Small intestine (tissue), 16 donors: ENCODE data around the gene SEC24C. TPM values are rescaled to one million over a fixed set of nuclear protein-coding genes. Genes with fewer than 3 reads are reported as not detected.
A peak's percentile ranks its signal among the peaks of the same experiment; 100 is the strongest.
"Not testable (repeated sequence)": the region's sequence is repeated elsewhere in the genome, so short reads cannot be mapped to it uniquely, and the experiment has no call there.

Source experiments
- DNase-seq, 2 donors: peaks; one replicate each; pipeline versions ENCODE4 v3.0.0 to v3.0.0-alpha.2; 2013
- FAIRE-seq: peaks from 2 replicates; lab custom pipeline; 2012; peaks lifted over from hg19 to GRCh38; lab: Jason Lieb, UNC
- H3K27ac ChIP-seq, 3 donors: one replicate each; pipeline ENCODE4 v1.5.1; 2013; ENCODE audit warnings: low read length in 2 of 3, mild to moderate bottlenecking in 2 of 3, control low read depth in 1 of 3, inconsistent platforms in 1 of 3, low read depth in 1 of 3, moderate library complexity in 1 of 3
- H3K27me3 ChIP-seq, 3 donors: one replicate each; pipeline ENCODE4 v1.6.1; 2013; ENCODE audit warnings: low read length in 3 of 3, inconsistent platforms in 1 of 3; ENCODE audit not compliant: control insufficient read depth in 3 of 3, insufficient read depth in 3 of 3
- H3K36me3 ChIP-seq, 3 donors: one replicate each; pipeline ENCODE4 v1.6.1; 2013; ENCODE audit warnings: low read length in 3 of 3, inconsistent platforms in 1 of 3, low read depth in 1 of 3, mild to moderate bottlenecking in 1 of 3, moderate library complexity in 1 of 3; ENCODE audit not compliant: control insufficient read depth in 3 of 3, insufficient read depth in 2 of 3
- H3K4me1 ChIP-seq, 3 donors: one replicate each; pipeline ENCODE4 v1.6.1; 2013; ENCODE audit warnings: low read length in 2 of 3, inconsistent platforms in 1 of 3, low read depth in 1 of 3, mild to moderate bottlenecking in 1 of 3, moderate library complexity in 1 of 3; ENCODE audit not compliant: control insufficient read depth in 3 of 3, insufficient read depth in 2 of 3
- H3K4me3 ChIP-seq, 3 donors: one replicate each; pipeline ENCODE4 v1.5.1; 2013; ENCODE audit warnings: low read length in 3 of 3, control low read depth in 1 of 3, inconsistent platforms in 1 of 3, low read depth in 1 of 3, mild to moderate bottlenecking in 1 of 3, moderate library complexity in 1 of 3
- H3K9me3 ChIP-seq, 2 donors: one replicate each; pipeline ENCODE4 v1.6.1; 2013; ENCODE audit warnings: low read depth in 1 of 2, low read length in 1 of 2; ENCODE audit not compliant: control insufficient read depth in 2 of 2, insufficient read depth in 1 of 2
- WGBS, 3 donors: extraction: QIAGEN DNeasy Blood & Tissue Kit; methylation state at CpG; one replicate each; pipeline ENCODE4 v1.1.7; 2013; 5-methylcytosine and 5-hydroxymethylcytosine counted together
- long read RNA-seq, 10 donors: transcript quantifications; one replicate each; lab custom pipeline, GENCODE V29; 2026
- polyA plus RNA-seq, 4 donors: library from polyadenylated mRNA; stranded (reverse) in 3 of 4; unstranded in 1 of 4; fragments of 200-250 nt in 3 of 4; fragments of 120-200 nt in 1 of 4; gene quantifications; one replicate each; pipeline versions ENCODE4 v1.2.1 to v1.2.3, GENCODE V29; 2013
- donor health status: healthy with polysubstance abuse.
- donor health status: control.
- donor health status: control.
- donor health status: Bipolar disorder and iron deficiency.
- donor health status: healthy.

The SEC24C gene, protein sequence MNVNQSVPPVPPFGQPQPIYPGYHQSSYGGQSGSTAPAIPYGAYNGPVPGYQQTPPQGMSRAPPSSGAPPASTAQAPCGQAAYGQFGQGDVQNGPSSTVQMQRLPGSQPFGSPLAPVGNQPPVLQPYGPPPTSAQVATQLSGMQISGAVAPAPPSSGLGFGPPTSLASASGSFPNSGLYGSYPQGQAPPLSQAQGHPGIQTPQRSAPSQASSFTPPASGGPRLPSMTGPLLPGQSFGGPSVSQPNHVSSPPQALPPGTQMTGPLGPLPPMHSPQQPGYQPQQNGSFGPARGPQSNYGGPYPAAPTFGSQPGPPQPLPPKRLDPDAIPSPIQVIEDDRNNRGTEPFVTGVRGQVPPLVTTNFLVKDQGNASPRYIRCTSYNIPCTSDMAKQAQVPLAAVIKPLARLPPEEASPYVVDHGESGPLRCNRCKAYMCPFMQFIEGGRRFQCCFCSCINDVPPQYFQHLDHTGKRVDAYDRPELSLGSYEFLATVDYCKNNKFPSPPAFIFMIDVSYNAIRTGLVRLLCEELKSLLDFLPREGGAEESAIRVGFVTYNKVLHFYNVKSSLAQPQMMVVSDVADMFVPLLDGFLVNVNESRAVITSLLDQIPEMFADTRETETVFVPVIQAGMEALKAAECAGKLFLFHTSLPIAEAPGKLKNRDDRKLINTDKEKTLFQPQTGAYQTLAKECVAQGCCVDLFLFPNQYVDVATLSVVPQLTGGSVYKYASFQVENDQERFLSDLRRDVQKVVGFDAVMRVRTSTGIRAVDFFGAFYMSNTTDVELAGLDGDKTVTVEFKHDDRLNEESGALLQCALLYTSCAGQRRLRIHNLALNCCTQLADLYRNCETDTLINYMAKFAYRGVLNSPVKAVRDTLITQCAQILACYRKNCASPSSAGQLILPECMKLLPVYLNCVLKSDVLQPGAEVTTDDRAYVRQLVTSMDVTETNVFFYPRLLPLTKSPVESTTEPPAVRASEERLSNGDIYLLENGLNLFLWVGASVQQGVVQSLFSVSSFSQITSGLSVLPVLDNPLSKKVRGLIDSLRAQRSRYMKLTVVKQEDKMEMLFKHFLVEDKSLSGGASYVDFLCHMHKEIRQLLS
- polyA plus RNA-seq: 10 to 100 TPM; 35.3 to 64.3 (median 38.6) TPM
- long read RNA-seq, donor 1, full-length matches to known transcripts: 4 of 91 reads
- long read RNA-seq, donor 1, partial matches to known transcripts: 87 of 91 reads
- long read RNA-seq, donor 1, other reads (novel, unspliced or antisense): 0 of 91 reads
- long read RNA-seq, donor 2, full-length matches to known transcripts: 1 of 7 reads
- long read RNA-seq, donor 2, partial matches to known transcripts: 6 of 7 reads
- long read RNA-seq, donor 2, other reads (novel, unspliced or antisense): 0 of 7 reads
- long read RNA-seq, donor 3, partial matches to known transcripts: 5 of 5 reads
- long read RNA-seq, donor 3, other reads (novel, unspliced or antisense): 0 of 5 reads
- long read RNA-seq, donor 4: 0 reads
- long read RNA-seq, donor 5: 0 reads
- long read RNA-seq, donor 6, full-length matches to known transcripts: 3 of 11 reads
- long read RNA-seq, donor 6, partial matches to known transcripts: 8 of 11 reads
- long read RNA-seq, donor 6, other reads (novel, unspliced or antisense): 0 of 11 reads
- long read RNA-seq, donor 7: 0 reads
- long read RNA-seq, donor 8: 0 reads
- long read RNA-seq, donor 9, full-length matches to known transcripts: 1 of 1 reads
- long read RNA-seq, donor 9, partial matches to known transcripts: 0 of 1 reads
- long read RNA-seq, donor 9, other reads (novel, unspliced or antisense): 0 of 1 reads
- long read RNA-seq, donor 10, partial matches to known transcripts: 13 of 13 reads
- long read RNA-seq, donor 10, other reads (novel, unspliced or antisense): 0 of 13 reads

DNA sequence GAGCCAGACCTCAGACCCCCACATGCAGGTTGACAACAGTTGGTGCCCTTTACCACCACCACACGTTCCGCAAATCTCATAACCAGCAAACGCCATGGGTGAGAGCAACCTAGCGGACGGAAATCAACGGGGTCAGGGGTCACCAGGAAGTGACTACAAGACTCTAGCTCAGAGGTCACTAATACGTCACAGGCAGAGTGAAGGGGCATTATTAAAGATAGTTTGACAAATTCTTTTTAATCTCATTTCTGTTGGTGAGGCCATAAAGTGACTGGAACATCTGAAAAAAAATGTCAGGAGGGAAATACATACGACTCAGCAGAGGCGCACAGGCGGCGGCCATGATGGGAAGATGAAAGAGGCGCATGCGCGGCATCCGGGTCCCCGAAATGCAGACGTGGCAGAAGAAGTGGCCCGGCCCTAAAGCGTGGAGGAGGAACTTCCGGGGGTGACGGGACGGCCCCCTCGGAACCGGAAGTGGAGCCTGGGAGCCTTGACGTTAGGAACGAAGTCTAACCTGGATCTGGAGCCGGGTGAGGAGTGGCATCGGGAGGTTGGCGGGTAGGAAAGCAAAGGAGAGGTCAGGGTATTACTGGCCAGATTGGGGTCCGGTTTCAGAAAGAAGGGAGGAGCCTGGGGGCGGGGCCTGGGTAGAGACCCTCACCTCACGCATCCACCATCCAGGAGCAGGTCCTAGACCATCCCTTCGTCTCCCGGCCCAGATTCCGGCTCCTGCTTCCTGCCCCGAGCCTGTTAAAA is at the start of gene SEC24C:
TSS of gene SEC24C (plus strand) at position 468 of the 759 bp plus-strand sequence. CDS start 2,461 bp downstream, outside the sequence.
- Histone ChIP-seq H3K36me3 (peaks cover 0 to 49% (median 10%) of the 10 kb centered on the region in 3 donors), H3K4me3 (peak within 1 kb of the TSS; percentile 73 to 85 (median 73)), H3K27ac (peak within 1 kb of the TSS; percentile 76 to 100 (median 88)), H3K4me1 (peaks cover 3 to 8% (median 4%) of the 10 kb centered on the region in 3 donors), H3K27me3 (no peaks in the 10 kb centered on the region), H3K9me3 (no peaks in the 10 kb centered on the region)
- 0% methylated on average over 34 to 36 of the region's 36 CpGs for WGBS, 3 donors
- FAIRE-seq (no peak), DNase-seq (peak; percentile 99)

DNA sequence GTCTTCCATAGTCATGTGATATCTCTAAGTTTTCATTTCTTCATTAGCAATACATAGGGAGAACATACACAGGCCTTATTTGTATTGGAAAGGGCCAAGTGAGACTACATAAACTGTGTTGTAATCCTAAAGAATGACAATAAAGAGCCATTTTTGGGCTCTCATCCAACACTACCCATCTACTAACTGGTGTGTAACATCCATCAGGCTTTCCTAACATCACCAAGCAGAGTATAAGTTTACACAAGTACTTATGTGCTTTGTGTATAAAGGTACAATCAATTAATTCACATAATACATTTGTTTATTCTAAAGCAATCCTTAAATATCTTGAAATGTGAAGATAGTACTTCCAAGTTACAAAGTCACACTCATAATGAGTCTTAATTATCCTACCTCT is 48.9 kb upstream of the SEC24C start:
- not testable (repeated sequence) for H3K27ac ChIP-seq, DNase-seq, FAIRE-seq, H3K36me3 ChIP-seq, H3K4me3 ChIP-seq, H3K27me3 ChIP-seq, H3K9me3 ChIP-seq, H3K4me1 ChIP-seq

DNA sequence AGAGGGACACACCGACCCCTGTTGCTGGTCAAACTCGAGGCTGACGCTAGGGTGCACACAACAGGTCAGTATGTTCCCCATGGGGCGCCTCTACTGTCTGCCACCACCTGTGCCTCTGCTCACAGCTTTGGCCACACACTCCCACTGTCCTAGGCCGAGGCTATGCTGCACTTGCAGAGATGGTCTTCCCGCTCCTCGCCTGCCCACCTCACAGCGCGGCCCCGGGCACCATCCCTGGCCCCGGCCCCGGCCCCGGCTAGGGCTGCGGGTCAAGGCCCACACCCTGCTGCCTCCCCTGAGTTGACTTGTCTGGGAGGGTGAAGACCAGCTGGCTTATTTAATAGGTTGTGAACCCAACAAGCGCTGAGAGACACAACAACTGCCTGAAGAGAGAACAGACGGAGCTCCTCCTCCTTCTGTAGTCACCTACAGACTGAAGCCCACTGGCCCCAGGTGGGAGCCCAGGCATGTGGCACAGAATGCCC is 46.5 kb upstream of the SEC24C start, which contains the start of gene AGAP5:
TSS of gene AGAP5 (minus strand) at position 435 of the 485 bp plus-strand sequence. CDS start at position 81, 354 bp downstream.
- not testable (repeated sequence) for FAIRE-seq, H3K9me3 ChIP-seq, H3K4me3 ChIP-seq, H3K27ac ChIP-seq, H3K4me1 ChIP-seq, H3K27me3 ChIP-seq, DNase-seq, H3K36me3 ChIP-seq
- WGBS, 3 donors: 96 to 99% (median 98%) methylated on average over 11 to 15 of the region's 16 CpGs

DNA sequence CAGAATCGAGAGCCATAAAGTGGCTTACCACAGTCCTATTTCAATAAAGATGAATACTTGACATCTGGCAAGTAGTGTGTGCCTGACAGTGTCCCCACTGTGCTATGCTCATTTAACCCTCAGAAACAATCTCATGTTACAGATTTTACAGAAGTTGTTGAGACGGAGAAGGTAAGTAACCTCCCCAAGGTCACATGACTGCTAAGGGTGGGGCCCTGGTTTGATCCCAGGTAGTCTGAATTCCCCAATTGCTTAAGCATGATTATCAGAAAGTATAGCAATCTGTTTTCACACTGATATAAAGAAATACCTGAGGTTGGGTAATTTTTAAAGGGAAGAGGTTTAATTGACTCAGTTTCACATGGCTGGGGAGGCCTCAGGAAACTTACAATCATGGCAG is 45.4 kb upstream of the SEC24C start:
- H3K27ac ChIP-seq, H3K9me3 ChIP-seq, H3K36me3 ChIP-seq, H3K4me1 ChIP-seq, FAIRE-seq, DNase-seq, H3K4me3 ChIP-seq, H3K27me3 ChIP-seq: not testable (repeated sequence)
- 95 to 100% (median 97%) methylated on average over 2 of the region's 2 CpGs for WGBS, 3 donors

DNA sequence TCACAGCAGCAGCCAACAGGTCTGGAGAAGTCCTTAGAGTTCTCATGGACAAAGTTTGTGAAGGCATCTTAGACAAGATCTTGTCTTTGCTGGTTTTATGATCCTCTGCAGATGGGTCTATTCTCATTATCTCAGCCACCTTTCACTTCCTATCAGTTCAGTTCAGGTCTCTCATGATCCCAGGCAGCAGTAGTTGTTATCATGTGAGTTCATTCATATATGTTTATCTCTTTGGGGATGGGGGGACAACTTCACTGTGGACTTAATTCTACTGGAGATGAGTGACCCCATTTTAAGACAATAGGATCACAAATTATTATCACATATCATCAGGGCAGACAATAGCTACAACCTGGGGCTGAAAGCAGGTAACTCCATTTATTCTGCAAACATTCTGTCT is 40.2 kb upstream of the SEC24C start:
- not testable (repeated sequence) for FAIRE-seq

DNA sequence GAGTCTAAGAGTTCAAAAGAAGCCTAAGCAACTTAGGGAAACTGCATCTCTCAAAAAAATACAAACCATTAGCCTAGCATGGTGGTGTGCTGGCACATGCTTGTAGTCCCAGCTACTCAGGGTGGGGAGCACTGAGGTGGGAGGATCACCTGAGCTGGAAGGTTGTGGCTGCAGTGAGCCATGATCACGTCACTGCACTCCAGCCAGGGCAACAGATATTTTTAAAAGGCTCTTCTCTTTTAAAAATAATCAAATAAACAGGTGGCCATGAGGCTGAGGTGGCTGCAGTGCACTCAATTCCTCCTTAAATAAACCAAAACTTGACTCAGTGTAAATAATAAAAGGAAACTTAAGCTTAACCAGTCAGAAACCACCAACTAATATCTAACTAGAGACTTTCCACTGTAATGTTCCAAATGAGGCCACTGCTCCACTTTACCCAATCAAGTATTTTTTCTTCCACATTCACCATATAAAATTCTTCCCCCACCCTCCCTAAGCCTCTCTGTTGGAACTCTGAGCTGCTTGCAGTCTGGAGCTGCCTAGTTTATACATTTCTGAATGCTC is 38.6 kb upstream of the SEC24C start:
- DNase-seq, H3K4me3 ChIP-seq, H3K27me3 ChIP-seq, FAIRE-seq, H3K27ac ChIP-seq, H3K9me3 ChIP-seq, H3K36me3 ChIP-seq, H3K4me1 ChIP-seq: not testable (repeated sequence)
- 83 to 92% (median 92%) methylated on average over 1 of the region's 1 CpG for WGBS, 3 donors

More for the DNA sequence above, 40.2 kb upstream of the SEC24C start:
- not testable (repeated sequence) for H3K9me3 ChIP-seq, DNase-seq, H3K4me3 ChIP-seq, H3K4me1 ChIP-seq, H3K36me3 ChIP-seq, H3K27me3 ChIP-seq, H3K27ac ChIP-seq
